Measurements from ENCODE around the gene TM4SF20.

The TM4SF20 gene, protein sequence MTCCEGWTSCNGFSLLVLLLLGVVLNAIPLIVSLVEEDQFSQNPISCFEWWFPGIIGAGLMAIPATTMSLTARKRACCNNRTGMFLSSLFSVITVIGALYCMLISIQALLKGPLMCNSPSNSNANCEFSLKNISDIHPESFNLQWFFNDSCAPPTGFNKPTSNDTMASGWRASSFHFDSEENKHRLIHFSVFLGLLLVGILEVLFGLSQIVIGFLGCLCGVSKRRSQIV

DNA sequence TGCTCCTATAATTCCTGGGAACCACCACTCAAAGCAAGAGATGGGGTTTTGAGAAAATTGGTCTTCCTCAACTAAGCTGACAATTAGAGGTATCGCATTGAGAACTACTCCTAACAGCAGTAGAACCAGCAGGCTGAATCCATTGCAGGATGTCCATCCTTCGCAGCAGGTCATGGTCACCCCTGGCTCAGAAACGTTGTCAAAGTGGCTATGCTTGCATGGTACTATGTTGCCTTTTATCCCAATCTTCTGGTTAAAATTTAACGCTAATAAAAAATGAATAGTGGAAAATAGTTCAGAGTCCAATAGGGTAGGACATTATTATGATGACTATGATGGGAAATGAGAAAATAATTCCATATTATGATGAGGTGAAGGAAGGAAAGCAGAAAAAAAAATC, at the start of gene TM4SF20:
Gene TM4SF20 (minus strand): TSS at position 212 of the 400 bp plus-strand sequence. CDS start 38 bp downstream, at position 174.
- no peak for DNase-seq

DNA sequence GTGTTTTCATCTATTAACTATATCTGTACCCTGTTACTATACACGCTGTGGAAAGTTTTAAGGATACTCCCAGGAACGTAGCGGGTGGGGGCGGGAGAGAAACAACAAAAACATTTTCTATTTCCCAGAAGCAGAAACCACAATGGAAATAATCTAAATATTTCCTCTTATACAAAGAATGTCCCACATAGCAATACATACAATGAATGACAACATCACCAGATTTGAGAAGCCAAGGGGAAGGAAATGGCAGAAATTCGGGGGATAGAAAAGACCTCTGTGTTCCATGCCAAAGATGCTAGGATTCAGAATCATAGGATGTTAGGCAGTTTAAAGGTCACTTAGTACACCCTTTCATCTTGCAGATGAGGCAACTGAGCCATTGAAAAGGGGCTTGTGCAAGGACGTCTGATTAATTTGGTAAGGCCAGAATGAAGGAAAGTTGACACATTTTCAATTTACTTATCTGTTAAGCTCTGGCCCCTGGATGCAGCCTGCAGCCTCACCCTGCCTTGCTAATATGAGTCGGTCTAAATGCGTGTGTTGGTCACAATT, 49.7 kb upstream of the TM4SF20 start:
- DNase-seq = no peak

DNA sequence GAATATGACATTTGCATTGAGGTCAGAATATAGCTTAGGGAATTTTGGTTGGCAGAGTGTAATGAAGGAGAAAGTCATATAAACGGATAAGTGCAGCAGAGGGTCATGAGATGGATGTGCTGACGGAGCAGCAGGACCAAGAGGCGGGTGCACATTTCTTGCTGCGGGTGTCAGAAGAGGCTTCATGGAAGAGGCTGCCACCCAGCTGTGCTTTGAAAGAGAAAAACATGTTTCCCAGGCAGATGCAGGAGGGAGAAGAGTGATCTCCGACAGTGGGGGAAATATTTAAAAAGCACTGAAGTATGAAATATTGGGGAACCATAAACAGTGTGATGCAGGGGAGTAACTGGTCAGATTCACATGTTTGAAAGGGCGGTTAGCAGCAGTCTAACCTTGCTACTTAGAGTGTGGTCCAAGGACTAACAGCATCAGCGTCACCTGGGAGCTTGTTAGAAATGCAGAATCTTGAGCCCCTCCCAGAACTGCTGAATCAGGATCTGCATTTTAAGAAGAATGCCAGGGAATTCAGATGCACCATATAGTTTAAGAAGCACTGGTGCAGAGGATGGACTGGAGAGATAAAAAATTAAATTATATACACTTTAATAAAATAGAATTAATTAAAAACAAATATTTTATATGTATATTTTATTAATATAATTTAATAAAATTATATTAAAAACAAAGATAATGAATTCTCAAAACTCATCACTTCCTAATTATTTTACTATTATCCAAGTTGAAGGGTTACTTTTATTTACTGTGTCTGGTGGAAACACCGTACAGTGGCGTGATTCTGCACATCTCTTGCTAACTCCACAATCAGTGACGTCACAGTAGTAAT, 44.8 kb upstream of the TM4SF20 start:
- DNase-seq = no peak

DNA sequence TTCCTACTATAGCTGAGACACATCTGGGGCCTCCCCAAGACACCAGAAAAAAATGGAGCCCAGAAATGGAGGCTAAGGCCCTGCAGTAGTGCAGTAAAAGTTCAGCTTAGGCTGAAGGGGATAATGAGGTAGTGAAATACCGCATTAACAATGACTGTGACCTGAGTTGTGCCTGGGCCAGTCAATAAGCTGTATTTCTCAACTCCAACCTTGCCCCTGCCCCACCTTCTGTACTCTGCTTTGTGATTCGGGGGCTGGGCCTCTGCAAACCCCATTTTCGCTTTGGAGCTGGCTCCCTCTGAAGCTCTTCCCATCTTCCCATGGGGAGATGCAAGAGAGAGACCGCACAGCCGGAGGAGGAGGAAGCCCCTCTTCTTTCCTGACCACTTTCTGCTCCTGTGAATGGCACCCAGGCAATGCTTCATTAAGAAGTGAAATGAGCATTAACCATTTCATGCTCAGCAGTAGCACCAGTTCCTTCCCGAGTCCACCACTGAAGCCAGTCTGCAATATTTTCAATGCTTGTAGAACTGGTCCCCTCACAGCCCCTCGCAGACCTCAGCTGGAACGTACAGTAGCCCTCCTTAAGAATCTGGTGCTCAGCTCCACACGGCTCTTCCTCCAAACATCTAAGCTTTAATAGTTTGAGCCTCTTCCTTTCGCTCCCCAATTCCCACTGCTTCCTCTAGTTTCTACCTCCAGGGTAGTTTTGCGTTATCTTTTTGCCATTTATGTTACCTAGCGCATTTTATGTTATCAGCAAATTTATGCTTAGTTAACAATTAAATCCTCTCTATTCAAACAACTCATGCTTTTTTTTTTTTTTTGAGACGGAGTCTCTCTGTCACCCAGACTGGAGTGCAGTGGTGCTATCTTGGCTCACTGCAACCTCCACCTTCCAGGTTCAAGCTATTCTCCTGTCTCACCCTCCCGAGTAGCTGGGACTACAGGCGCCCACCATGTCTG, 41.3 kb upstream of the TM4SF20 start:
- DNase-seq = no peak

DNA sequence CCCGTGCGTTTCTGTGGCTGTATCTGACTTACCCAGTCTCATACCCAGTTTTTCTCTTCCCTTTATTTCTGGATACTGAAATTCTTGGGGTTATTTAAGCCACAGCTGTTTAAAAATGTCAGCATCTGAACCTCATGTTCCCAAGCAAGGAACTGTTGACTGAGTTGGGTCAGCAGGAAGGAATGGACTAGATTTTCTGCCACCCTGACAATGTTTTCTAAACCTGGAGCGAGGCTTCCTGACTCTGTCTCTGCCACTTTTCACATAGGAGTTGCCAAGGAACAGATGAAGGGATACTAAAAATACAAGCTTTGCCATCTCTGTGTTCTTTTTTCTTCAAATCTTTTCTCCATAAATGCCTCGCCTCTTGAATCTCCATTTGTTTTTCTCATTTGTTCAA, 37.6 kb upstream of the TM4SF20 start:
- no peak for DNase-seq

DNA sequence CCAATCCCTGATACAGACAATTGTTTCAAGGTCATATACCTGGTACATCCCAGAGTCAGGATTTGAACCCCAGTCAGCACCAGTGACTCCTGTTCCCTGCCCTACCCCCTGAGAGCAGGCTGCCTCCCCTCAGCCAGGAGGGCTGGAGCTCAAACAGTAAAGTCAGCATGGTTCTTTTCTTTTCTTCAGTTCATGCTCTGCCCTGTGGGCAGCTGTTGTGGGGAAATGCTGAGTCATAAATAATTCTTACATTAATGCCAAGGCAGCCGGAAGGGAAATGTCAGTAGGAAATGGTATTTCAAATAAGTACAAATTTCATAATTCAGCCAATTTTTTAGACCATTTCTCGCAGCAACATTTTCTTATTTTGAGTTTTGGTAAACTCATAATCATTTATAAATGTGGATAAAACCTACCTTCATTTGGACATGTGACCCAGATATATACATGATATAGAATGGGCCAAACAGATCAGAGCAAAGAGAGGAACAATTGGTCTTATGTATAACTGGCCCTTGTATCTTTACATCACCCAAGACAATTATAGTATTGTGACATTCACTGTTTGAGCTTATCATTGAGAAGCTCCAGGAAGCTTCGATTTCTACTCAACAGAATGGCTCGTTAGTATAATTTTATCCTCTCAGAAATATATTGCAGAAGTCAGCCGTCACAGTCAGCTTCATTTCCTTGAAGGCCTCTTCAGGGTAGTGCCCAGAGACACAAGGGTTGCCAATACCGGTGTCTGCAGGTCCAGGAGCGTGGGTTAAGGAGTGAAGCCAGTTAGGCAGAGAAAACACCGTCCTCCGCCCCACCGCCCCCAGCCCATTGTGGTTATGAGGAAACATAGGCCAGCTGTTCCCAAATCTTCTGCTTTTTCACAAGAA, 36.7 kb upstream of the TM4SF20 start:
- no peak for DNase-seq

DNA sequence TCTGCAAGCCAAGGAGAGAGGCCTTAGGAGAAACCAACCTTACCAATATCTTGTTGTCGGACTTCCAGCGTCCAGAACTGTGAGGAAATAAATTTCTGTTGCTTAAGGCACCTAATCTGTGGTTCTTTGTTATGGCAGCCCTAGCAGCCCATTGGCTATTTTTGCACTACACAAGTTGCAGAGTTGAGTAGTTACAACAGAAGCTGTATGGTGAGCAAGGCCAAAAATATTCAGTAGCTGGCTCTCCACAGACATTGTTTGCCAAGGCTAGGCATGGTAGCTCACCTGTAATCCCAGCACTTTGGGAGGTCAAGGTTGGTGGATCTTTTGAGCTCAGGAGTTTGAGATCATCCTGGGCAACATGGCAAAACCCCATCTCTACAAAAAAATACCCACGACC, 35.7 kb upstream of the TM4SF20 start:
- DNase-seq = no peak

DNA sequence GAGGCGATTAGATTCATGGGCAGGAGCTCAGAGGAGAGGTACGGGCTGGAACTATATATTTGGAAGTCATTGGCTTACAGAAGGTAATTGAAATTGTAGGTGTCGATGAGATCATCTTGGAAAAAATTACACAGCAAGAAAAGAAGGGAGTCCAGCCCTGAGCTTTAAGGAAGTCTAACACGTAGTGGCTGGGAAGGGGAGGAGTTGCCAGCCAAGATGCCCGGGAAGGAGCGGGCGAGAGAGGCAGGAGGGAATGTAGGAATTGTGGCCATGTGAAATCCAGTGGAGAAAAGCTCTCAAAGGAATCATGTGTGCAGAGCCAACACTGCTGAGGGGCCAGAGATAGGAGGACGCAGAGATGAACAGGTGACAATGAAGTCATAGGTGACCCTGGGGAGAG, 34.3 kb upstream of the TM4SF20 start:
- no peak for DNase-seq

DNA sequence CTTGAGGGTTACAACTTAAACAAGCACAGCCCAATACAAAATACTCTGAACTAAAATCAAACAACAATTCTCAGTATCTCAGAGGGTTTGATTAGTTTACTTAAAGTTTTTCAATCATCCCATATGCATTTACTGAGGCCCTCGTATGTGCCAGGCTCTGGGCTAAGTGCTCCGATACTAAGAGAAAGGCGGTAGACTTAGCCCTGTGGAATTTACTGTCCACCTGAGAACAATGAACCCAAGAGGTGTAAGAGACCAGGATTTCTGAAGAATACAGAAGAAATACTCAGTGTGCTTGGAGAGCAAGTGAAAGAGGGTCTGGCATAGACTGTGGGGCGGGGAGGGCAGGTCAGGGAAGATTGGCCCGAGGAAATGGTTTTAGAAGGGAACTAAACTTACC, 33.8 kb upstream of the TM4SF20 start:
- no peak for DNase-seq

DNA sequence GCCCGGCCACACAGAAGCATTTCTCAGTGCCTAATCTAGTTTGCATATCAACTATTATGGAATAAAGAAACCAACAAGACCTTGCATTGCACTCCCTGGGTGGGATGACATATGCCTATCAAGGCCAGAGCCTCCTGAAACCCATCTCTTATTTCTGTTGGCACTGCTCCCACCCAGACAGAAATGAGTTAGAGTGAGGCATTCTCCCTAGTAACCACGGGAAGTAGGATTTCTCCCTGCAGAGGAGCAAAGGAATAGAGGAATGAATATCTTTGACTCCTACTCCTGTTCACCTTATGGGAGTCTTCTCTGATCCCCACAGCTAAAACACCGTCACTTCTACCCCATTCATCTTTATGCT, 32.9 kb upstream of the TM4SF20 start:
- no peak for DNase-seq

DNA sequence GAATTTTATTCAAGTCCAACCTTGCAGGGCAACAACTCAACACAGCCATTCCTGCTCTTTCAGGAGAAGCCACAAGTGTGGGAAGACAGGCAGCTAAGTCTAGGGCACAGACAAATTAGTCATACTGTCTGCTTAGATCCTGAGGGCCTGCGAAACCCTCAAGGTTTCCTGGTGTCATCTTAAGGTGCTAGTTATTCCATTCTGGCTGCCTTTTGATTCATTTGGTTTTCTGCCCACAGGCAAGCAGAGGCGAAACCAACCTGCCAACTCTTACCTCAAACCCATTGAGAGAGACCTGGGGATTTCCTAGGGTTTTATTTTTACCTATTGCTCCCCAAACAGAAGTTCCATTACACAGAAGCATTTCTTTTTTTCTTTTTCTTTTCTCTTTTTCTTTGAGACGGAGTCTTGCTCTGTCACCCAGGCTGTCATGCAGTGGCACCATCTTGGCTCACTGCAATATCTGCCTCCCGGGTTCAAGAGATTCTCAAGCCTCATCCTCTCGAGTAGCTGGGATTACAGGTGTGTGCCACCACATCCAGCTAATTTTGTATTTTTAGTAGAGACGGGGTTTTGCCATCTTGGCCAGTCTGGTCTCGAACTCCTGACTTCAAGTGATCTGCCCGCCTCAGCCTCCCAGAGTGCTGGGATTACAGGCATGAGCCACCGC, 32.3 kb upstream of the TM4SF20 start:
- DNase-seq = no peak

DNA sequence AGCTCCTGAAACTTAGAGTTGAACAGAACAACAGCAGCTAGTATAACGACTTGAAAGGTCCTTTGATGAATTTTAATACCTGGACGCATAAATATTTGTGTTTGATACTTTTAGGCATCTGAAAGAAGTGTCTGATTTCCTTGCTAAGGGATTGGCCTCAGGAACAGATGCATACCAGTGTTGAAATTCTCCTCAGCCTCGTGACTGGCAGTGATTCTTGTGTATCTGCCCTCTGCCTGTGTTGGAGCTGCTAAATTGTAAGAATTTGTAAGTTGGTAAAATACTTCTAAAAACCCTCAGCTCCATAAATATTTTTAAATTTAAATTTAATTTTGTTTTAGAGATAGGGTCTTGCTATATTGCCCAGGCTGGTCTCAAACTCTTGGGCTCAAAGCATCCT, 31.1 kb upstream of the TM4SF20 start:
- DNase-seq = no peak

DNA sequence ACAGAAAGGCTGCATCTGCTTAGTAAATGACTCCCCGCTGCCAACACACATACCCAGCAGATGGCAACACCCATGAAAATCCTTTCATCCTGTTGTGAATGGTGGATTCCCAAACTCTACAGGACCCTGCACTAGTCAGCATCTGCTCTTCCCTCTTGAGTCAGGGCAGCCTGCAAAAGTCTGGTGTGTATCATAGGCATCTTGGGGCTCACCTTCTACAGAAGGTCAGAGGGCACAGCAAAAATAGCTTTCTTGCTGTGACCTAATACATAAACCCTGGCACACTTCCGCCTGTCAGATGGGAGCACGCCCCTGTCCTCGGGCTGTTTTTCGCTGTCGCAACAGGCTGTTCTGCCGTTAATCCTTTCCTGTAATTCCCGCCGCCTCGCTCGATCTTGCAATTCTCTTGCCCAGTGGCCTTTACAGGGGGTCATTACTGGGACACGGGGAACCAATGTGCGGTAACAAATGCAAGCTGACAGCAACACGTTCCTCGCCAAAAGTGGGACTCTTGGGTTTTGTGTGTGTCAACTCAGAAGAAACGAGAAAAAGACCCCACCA, 28.6 kb upstream of the TM4SF20 start:
- DNase-seq = peak; percentile 40

DNA sequence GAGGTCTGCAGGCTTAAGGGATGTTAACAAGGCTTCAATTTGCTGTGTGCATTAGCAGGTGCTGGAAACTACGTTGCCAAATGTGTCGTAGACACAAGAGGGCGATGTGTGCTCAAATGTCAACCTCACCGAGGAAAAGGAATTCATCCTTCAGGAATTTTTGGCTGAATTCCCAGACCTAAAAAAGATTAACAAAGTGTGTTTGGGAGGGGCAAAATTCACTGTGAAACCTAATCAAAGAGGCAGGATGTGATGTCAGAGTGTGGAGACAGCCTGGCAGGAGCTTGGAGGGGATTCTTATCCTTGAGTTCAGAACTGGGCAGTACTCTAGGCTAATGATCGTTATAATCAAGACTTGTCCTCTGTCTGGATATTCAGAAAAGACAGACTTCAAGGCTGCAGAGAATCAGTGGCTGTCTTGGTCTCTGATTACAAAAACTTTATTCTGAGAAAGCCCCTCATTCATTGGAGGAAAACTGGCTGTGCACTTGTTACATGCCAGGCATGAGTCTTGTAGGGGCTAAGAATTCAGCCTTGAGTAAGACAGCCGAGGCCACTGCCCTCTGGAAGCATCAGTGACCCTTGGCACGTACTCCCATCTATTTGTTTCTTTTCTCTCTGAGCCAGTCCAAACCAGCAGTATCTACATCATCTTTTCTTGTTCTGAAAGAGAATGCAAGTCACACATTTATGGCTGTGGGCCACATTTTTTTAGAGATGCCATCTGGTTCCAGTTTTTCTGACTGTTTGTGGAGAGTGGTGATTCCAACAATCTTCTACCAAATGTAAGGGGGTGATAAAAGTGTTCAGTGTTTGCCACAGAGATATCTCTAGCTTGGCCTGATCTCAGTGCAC, 27.3 kb upstream of the TM4SF20 start:
- DNase-seq = peak; percentile 77

DNA sequence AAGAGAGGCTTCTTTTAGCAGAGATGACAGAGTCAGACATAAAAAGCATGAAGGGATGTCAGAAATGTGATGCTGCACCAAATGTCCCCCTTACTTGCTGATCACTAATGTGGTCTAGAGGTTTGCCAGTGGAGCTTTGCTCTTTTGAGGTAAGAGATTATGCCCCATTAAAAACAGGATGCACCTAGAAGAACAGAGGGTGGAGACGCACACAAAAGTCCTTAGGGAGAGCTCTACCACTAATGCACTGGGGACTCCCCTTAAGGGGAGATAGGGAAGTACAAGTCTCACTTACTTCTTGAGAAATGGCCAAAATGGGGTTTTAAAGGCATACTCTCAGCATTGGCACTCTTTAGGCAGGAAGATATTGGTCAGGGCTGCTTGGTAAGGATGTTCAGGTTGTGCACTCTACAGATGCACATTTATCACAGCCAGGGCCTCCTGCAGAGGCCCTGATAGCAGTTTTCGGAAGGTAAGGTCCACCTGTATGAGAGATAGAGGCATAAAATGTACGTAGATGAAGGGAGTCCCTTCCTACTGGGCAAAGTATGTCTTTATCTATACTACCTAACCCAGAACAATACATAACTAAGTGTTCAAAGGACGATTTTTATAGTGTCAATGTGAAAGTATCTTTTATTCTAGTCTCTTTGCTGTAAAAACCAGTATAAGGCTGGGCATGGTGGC, 25.6 kb upstream of the TM4SF20 start:
- no peak for DNase-seq

DNA sequence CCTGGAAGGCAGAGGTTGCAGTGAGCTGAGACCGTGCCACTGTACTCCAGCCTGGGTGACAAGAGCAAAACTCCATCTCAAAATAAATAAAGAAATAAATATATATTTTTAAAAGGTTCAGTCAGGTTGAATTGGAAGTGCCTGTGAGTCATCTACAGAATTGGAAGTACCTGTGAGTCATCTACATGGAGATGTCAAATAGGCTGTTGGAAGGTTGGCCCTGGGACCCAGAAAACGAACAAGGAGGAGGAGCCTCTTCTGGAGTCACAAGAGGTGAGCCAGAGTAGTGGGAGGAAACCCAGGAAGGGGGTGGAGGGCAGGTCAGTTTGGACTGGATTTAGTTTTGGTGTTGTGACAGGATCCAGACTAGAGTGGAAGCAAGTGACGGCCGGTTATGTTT, 23.9 kb upstream of the TM4SF20 start:
- no peak for DNase-seq

DNA sequence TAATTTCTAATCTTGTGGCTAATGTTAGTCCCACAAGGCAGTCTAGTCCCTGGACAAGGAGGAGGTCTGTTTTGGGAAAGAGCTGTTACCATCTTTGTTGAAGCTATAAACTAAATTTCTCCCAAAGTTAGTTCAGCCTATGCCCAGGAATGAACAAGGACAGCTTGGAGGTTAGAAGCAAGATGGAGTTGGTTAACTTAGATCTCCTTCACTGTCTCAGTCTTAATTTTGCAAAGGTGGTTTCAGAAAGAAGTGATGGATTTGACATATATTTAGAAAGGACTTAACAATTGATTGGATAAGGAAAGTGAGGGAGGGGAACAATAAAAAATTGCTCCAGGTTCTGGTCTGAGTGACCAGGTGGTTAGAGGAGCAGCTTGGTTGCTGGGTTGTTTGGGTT, 23.2 kb upstream of the TM4SF20 start:
- DNase-seq = no peak

DNA sequence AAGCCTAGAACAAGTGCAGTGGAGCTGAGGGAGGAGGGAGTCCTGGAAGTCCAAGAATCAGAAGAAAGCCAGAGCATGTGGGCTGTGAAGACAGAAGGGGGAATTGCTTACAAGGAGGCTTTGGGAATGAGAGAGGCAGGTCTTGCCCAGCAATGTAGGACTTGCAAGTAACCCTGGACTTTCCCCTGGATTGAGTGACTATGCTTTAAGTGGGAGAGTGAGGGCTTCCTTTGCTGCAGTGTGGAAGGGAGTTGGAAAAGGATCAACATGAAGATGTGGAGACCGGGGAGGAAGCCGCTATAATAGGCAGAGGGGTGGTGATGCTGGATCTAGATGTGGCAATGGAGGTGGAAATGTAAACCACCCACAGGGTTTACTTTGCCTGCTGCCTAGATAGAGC, 22.4 kb upstream of the TM4SF20 start:
- DNase-seq = no peak

Data from NCI-H2171 treated with DMSO at 0.1 percent for 48 hours (cell line).